Fibroblast of lung (primary cell): ENCODE results near the gene SLC4A2.

Experiments
- CTCF ChIP-seq, 2 donors: IDR thresholded peaks in 1 of 2; conservative IDR thresholded peaks in 1 of 2; 1 replicate in 1 of 2; 2 replicates in 1 of 2; pipeline ENCODE4 v1.5.1; 2011 to 2012; ENCODE audit warnings: low read length in 2 of 2, control low read depth in 1 of 2, inconsistent platforms in 1 of 2, low read depth in 1 of 2, mild to moderate bottlenecking in 1 of 2
- EZH2 ChIP-seq: IDR thresholded peaks from 2 replicates; pipeline ENCODE4 v1.5.1; 2012; ENCODE audit warnings: low read length, control low read depth, mild to moderate bottlenecking; ENCODE audit errors: missing control alignments

GRCh38 chr7:151045262-151045661, 14.1 kb upstream of the SLC4A2 start:
- TF ChIP-seq CTCF (conservative IDR thresholded peaks at IDR 0.05 in 1 of 2, IDR thresholded peaks at IDR 0.05 in 1 of 2; ENCODE audit: low read depth in 1 of 2, low read length in 2 of 2), result no peak
- TF ChIP-seq EZH2, result no peak
